GM12878 (cell line): ENCODE results near the gene DAZAP2. TPM values are rescaled to one million over a fixed set of nuclear protein-coding genes. Genes with fewer than 3 reads are reported as not detected.

Experiments used
- CEBPB ChIP-seq, 2 experiments: fragments of 150-350 bp in 1 of 2; IDR thresholded peaks; 2 replicates each; pipeline ENCODE4 v1.6.1; 2012 to 2014; ENCODE audit warnings: low read depth in 2 of 2, low read length in 2 of 2, borderline replicate concordance in 1 of 2, inconsistent platforms in 1 of 2
- EGR1 ChIP-seq, 2 experiments: IDR thresholded peaks; 1 replicate in 1 of 2; 2 replicates in 1 of 2; pipeline ENCODE4 v1.6.1; 2011 to 2012; ENCODE audit warnings: low read depth in 2 of 2, low read length in 2 of 2, borderline replicate concordance in 1 of 2, mild to moderate bottlenecking in 1 of 2, moderate library complexity in 1 of 2
- EP300 ChIP-seq, 2 experiments: fragments of 150-350 bp in 1 of 2; IDR thresholded peaks; 2 replicates each; pipeline ENCODE4 v1.6.1; 2011 to 2012; ENCODE audit warnings: low read depth in 2 of 2, low read length in 2 of 2, borderline replicate concordance in 1 of 2, improper control_type of control experiment in 1 of 2, inconsistent platforms in 1 of 2; ENCODE audit not compliant: control insufficient read depth in 1 of 2
- IKZF1 ChIP-seq: fragments of 450-650 bp; conservative IDR thresholded peaks from 2 replicates; pipeline ENCODE4 v1.6.1; 2017; ENCODE audit warnings: antibody characterized with exemption, mild to moderate bottlenecking
- KDM1A ChIP-seq: fragments of 200-600 bp; sonication (generic); IDR thresholded peaks from 2 replicates; pipeline ENCODE4 v1.6.1; 2016; ENCODE audit warnings: borderline replicate concordance
- MTA3 ChIP-seq: IDR thresholded peaks from 2 replicates; pipeline ENCODE4 v1.6.1; 2012; ENCODE audit warnings: low read length, inconsistent platforms, borderline replicate concordance
- RELA ChIP-seq: fragments of 450-650 bp; IDR thresholded peaks from 2 replicates; pipeline ENCODE4 v1.8.0; 2014; ENCODE audit warnings: borderline replicate concordance; ENCODE audit not compliant: partially characterized antibody
- REST ChIP-seq: IDR thresholded peaks from 2 replicates; pipeline ENCODE4 v1.6.1; 2012; ENCODE audit warnings: mild to moderate bottlenecking, low read depth, low read length
- ZBTB11 ChIP-seq: fragments of 450-650 bp; formaldehyde crosslinking; IDR thresholded peaks from 2 replicates; pipeline ENCODE4 v1.5.0; 2022; ENCODE audit warnings: mild to moderate bottlenecking, missing genetic modification characterization
- polyA plus RNA-seq, 11 experiments: library from polyadenylated mRNA; depleted of rRNA in 4 of 11; unstranded in 6 of 11; stranded (reverse) in 5 of 11; fragments of >200 nt; fragmentation: Nextera tagmentation in 4 of 11; fragmentation: Illumina TruSeq in 1 of 11; extraction: Ambion mirVana in 4 of 11; extraction: Trizol in 1 of 11; gene quantifications; 1 replicate in 1 of 11; 2 replicates in 10 of 11; pipeline versions ENCODE4 v1.2.1 to v1.2.3, GENCODE V29; 2011 to 2016; ENCODE audit warnings: inconsistent platforms in 2 of 11, missing spikeins in 2 of 11, low read depth in 1 of 11
- total RNA-seq, 4 experiments: library from RNA; depleted of rRNA in 3 of 4; stranded (reverse); fragments of >200 nt in 3 of 4; fragmentation: Illumina TruSeq in 1 of 4; extraction: Trizol in 1 of 4; gene quantifications; 2 replicates each; pipeline versions ENCODE4 v1.2.1 to v1.2.3, GENCODE V29; 2013 to 2021

DAZAP2 gene
- total and polyA plus RNA-seq, 10 of the 15 experiments (the other 5 are each of a cell fraction or from before 2014, with no cell fraction given) = 71.0 to 267 (median 158) TPM

- no peak for TF ChIP-seq ZBTB11 (CRISPR knock-in tag)
- no peak for TF ChIP-seq RELA
- no peak for TF ChIP-seq EGR1 (IDR thresholded peaks at IDR 0.05; ENCODE audit: borderline replicate concordance in 1 of 2, low read depth in 2 of 2, low read length in 2 of 2)
- no peak for TF ChIP-seq EP300 (IDR thresholded peaks at IDR 0.05; ENCODE audit: borderline replicate concordance in 1 of 2, control insufficient read depth in 1 of 2, low read depth in 2 of 2, low read length in 2 of 2)
- no peak for TF ChIP-seq MTA3
- TF ChIP-seq KDM1A = no peak
- no peak for TF ChIP-seq IKZF1
- no peak for TF ChIP-seq REST
- no peak for TF ChIP-seq CEBPB (IDR thresholded peaks at IDR 0.05; ENCODE audit: borderline replicate concordance in 1 of 2, low read depth in 2 of 2, low read length in 2 of 2)
Measured at GRCh38 chr12:51229116-51229809, 9.4 kb upstream of the DAZAP2 start (continued).
